ENCODE measurements around the gene GGNBP2. TPM values are rescaled to one million over a fixed set of nuclear protein-coding genes. Genes with fewer than 3 reads are reported as not detected.

The GGNBP2 gene
- total and polyA plus RNA-seq, 2 of the 8 experiments (the other 6 are each of a cell fraction or from before 2014, with no cell fraction given), result 29.2 to 35.8 TPM

DNA sequence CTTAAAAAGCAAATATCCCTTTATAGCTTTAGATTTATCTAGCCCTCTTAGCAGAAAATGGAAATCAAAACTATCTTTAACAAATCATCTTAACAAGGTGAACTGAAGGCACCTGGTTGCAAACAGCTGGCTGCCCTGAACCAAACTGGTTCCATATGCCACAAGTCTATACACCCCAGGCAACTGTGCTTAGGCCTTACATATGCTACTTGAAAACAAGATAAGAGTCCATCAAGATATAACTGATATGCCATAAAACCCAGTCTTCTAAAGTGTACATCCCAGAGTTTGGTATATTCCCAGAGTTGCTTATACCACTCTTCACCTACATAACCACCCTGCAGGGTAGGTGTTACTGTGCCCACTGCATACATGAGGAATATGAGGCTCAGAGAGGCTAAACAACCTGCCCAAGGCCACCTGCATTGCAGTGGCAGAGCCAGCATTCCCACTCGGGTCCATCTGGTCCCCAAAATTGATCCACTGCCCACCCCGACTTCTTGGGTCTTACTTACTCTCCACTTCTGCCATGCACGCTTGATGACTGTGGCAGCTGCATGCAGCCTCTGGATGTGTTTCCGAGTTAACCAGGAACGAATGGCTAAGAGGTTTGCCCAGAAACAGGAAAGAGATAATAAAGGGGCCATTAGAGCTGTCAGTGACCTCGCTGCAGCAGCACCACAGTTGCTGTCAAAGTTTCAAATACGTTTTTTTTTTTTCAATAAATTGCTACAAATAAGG, 46.0 kb upstream of the GGNBP2 start:
- no peak overlapping the region for H2AK5ac ChIP-seq (ENCODE audit: low read depth, low read length)
- H3K4me1 ChIP-seq (replicated peaks in 1 of 4; ENCODE audit: control insufficient read depth in 3 of 4, insufficient read depth in 4 of 4, low read length in 3 of 4), result no peaks in the 10 kb centered on the region
- 0 out of 2 replicates have a peak, but pooled peaks cover 3% of the 10 kb centered on the region for H3K23me2 ChIP-seq (ENCODE audit: low read depth, low read length)
- H3K4me3 ChIP-seq (ENCODE audit: extremely low read depth in 1 of 4, insufficient read depth in 2 of 4, low read depth in 3 of 4, low read length in 4 of 4), result no peak overlapping the region
- H3K9me3 ChIP-seq (ENCODE audit: insufficient read depth in 2 of 2, low read depth in 1 of 2, low read length in 1 of 2), result no peaks in the 10 kb centered on the region
- no peak overlapping the region for H3K4ac ChIP-seq (replicated peaks; ENCODE audit: insufficient read length, low read depth, low read length)
- no peak overlapping the region for H2AFZ ChIP-seq (ENCODE audit: low read length)
- H3K27ac ChIP-seq (ENCODE audit: low read depth, low read length), result no peak overlapping the region
- no peak overlapping the region for H2BK12ac ChIP-seq (ENCODE audit: low read depth, low read length)
- no peak overlapping the region for H2BK20ac ChIP-seq (ENCODE audit: low read length)
- no peak overlapping the region for H3K18ac ChIP-seq (ENCODE audit: extremely low read depth, low read length)
- no peak overlapping the region for H3K4me2 ChIP-seq (ENCODE audit: insufficient read depth in 1 of 2, low read depth in 2 of 2, low read length in 2 of 2)
- H4K91ac ChIP-seq (replicated peaks; ENCODE audit: insufficient read length, low read length), result no peak overlapping the region
- H4K20me1 ChIP-seq (replicated peaks in 1 of 2; ENCODE audit: control insufficient read depth in 1 of 2, insufficient read depth in 2 of 2, low read length in 2 of 2), result peaks cover 8 to 16% of the 10 kb centered on the region in 2 experiments
- no peak overlapping the region for H3K56ac ChIP-seq (replicated peaks; ENCODE audit: insufficient read length, low read depth, low read length)
- H4K8ac ChIP-seq (ENCODE audit: extremely low read depth, insufficient read depth, low read length), result no peak overlapping the region
- POLR2A ChIA-PET (ENCODE audit: partially characterized antibody), result interaction anchor here (1.1 to 12.5 kb wide), 9 partner anchors 10 to 37 kb away, joined by 3 to 205 read pairs (median 4); partner anchors contain the start of genes MYO19, PIGW and ZNHIT3
- CTCF ChIA-PET (ENCODE audit: partially characterized antibody), result interaction anchor here (0.6 kb wide), 1 partner anchor 669 kb away, joined by 4 read pairs; no protein-coding TSS in a partner anchor
- no peaks in the 10 kb centered on the region for H3K79me2 ChIP-seq (ENCODE audit: control insufficient read depth in 1 of 2, insufficient read depth in 2 of 2, low read length in 2 of 2)
- no peak overlapping the region for H3K9ac ChIP-seq (replicated peaks in 1 of 4; ENCODE audit: extremely low read depth in 1 of 4, low read depth in 3 of 4, low read length in 3 of 4)
- H3K23ac ChIP-seq (ENCODE audit: insufficient read length), result no peak overlapping the region
- no peak overlapping the region for H3K14ac ChIP-seq (ENCODE audit: insufficient read length)
- H3K27me3 ChIP-seq (replicated peaks in 1 of 4; ENCODE audit: control insufficient read depth in 3 of 4, extremely low read depth in 1 of 4, insufficient read depth in 3 of 4, low read length in 3 of 4), result no peaks in the 10 kb centered on the region
- no peaks in the 10 kb centered on the region for H3K79me1 ChIP-seq (ENCODE audit: low read depth, low read length)
- DNase-seq (ENCODE audit: low read depth in 1 of 2, low spot score in 2 of 2), result no peak
- H2BK5ac ChIP-seq (ENCODE audit: low read depth, low read length), result no peak overlapping the region
- 89% methylated on average over 7 of the region's 7 CpGs; no CpG with 5 or more reads in 1 of the 2 experiments for WGBS, 2 experiments (ENCODE audit: extremely low coverage in 1 of 2, insufficient coverage in 1 of 2, insufficient read length in 1 of 2, insufficient replicate concordance in 2 of 2, low coverage in 1 of 2, low lambda C conversion rate in 2 of 2, missing lambda C conversion rate in 1 of 2)
- peaks cover 42 to 93% (median 70%) of the 10 kb centered on the region in 4 experiments for H3K36me3 ChIP-seq (ENCODE audit: control insufficient read depth in 2 of 4, insufficient read depth in 4 of 4, low read length in 3 of 4)
- FAIRE-seq, result no peak
- no peak overlapping the region for H2BK15ac ChIP-seq (ENCODE audit: low read length)
- no peak overlapping the region for H4K5ac ChIP-seq (ENCODE audit: insufficient read length, low read depth, low read length)
- H2BK120ac ChIP-seq (replicated peaks; ENCODE audit: low read depth, low read length), result no peak overlapping the region
- TF ChIP-seq KDM4A (IDR thresholded peaks at IDR 0.05; ENCODE audit: low read depth, low read length, severe bottlenecking), result no peak
- TF ChIP-seq BRCA1 (IDR thresholded peaks at IDR 0.05; ENCODE audit: low read depth, low read length), result no peak
- TF ChIP-seq RNF2 (IDR thresholded peaks at IDR 0.05; ENCODE audit: borderline replicate concordance, low read depth, low read length, missing control alignments, poor library complexity, severe bottlenecking), result no peak
- TF ChIP-seq TAF7 (optimal IDR thresholded peaks at IDR 0.05; ENCODE audit: borderline replicate concordance, low read depth, low read length), result no peak
- no peak for TF ChIP-seq MAFK (IDR thresholded peaks at IDR 0.05; ENCODE audit: low read depth, low read length)
- TF ChIP-seq CHD2 (IDR thresholded peaks at IDR 0.05; ENCODE audit: low read length), result no peak
- no peak for TF ChIP-seq CHD1 (IDR thresholded peaks at IDR 0.05; ENCODE audit: low read depth, low read length)
- TF ChIP-seq NANOG (IDR thresholded peaks at IDR 0.05; ENCODE audit: insufficient read depth, low read depth, low read length, poor library complexity, severe bottlenecking), result no peak
- no peak for TF ChIP-seq GABPA (IDR thresholded peaks at IDR 0.05; ENCODE audit: borderline replicate concordance, insufficient read depth, low read length)
- TF ChIP-seq SP4 (IDR thresholded peaks at IDR 0.05; ENCODE audit: low read length), result no peak
- no peak for TF ChIP-seq TCF12 (IDR thresholded peaks at IDR 0.05; ENCODE audit: low read depth, low read length)
- no peak for TF ChIP-seq KDM5A (IDR thresholded peaks at IDR 0.05; ENCODE audit: low read length)
- TF ChIP-seq TEAD4 (IDR thresholded peaks at IDR 0.05; ENCODE audit: low read depth, low read length), result no peak
